Fibroblast of lung (primary cell): ENCODE measurements around the gene PDIA5.

ENCODE experiments used
- EZH2 ChIP-seq: IDR thresholded peaks from 2 replicates; pipeline ENCODE4 v1.5.1; 2012; ENCODE audit warnings: low read length, control low read depth, mild to moderate bottlenecking; ENCODE audit errors: missing control alignments
- TF ChIP-seq, protein P1 (sequence below), 2 donors: IDR thresholded peaks in 1 of 2; conservative IDR thresholded peaks in 1 of 2; 1 replicate in 1 of 2; 2 replicates in 1 of 2; pipeline ENCODE4 v1.5.1; 2011 to 2012; ENCODE audit warnings: low read length in 2 of 2, control low read depth in 1 of 2, inconsistent platforms in 1 of 2, low read depth in 1 of 2, mild to moderate bottlenecking in 1 of 2

GRCh38 chr3:123090728-123091531 lies 24.1 kb downstream of the PDIA5 start:
- TF ChIP-seq, protein P1, sequence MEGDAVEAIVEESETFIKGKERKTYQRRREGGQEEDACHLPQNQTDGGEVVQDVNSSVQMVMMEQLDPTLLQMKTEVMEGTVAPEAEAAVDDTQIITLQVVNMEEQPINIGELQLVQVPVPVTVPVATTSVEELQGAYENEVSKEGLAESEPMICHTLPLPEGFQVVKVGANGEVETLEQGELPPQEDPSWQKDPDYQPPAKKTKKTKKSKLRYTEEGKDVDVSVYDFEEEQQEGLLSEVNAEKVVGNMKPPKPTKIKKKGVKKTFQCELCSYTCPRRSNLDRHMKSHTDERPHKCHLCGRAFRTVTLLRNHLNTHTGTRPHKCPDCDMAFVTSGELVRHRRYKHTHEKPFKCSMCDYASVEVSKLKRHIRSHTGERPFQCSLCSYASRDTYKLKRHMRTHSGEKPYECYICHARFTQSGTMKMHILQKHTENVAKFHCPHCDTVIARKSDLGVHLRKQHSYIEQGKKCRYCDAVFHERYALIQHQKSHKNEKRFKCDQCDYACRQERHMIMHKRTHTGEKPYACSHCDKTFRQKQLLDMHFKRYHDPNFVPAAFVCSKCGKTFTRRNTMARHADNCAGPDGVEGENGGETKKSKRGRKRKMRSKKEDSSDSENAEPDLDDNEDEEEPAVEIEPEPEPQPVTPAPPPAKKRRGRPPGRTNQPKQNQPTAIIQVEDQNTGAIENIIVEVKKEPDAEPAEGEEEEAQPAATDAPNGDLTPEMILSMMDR (conservative IDR thresholded peaks at IDR 0.05 in 1 of 2, IDR thresholded peaks at IDR 0.05 in 1 of 2; ENCODE audit: low read depth in 1 of 2, low read length in 2 of 2) = no peak
- TF ChIP-seq EZH2 = no peak
